ENCODE data around the gene ERVMER34-1.

The ERVMER34-1 gene

DNA sequence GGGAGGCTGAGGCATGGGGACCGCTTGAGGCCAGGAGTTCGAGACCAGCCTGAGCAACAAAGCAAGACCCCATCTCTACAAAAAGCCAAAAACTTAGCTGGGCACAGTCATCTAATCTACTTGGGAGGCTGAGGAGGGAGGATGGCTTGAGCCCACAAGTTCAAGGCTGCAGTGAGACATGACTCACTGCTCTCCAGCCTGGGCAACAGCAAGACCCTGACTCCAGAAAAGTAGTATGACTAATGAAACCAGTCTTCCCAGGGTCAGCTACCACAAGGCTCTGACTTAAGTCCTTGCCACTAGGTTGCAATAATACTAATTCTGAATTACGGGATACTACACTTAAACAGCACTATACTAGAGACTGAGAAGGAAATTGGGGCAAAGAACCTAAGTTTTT lies 33.1 kb downstream of the ERVMER34-1 start:
- no peak for DNase-seq

DNA sequence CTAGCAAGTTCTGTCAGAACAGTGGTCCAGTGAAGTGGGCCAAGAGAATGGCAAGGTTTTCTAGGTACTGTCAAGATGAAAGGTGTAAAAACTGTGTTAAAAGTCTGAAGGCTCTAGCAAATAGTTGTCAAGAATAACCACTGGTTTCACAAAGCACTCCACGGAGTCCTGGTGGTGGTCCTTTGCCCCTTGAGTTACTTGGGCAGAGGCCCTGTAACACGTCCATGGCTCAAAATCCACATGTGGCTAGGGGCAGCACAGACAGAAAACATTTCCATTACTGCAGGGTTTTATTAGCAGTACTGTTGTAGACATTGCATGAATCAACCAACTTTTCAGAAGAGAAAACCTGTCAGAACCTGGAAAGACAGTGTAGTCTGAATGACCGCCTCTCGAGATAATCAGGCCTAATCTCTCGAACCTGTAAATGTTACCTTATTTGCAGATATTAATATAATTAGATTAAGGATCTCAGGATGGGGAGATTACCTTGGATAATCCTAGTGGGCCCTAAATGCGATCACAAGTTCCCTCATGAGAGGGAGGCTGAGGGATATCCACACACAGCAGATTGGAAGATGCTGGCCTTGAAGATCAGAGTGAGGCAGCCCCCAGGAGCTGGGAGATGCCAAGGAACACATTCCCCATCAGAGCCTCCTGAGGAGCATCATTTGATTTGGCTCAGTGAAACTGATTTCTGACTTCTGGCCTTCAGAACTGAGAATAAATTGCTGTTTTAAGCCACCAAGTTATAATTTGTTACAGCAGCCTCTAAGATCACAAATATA lies 34.7 kb downstream of the ERVMER34-1 start:
- DNase-seq = no peak

DNA sequence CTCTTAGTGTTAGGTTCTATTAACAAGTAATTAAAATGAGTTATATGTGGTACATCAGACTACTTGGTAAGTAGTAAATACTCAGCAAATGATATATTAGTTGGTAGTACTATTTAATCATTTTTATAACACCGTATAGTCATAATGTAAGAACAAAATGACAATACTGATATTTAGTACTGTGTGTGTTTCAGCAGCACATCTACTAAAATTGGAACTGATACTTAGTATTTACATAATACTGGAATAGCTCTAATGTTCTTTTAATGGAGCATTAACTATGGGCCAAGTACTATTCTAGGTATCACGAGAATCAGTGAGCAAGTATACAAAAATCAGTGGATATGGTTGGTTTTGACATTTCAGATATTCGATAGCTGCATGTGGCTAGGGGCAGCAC lies 35.3 kb downstream of the ERVMER34-1 start:
- DNase-seq = no peak

- DNase-seq = no peak
Observed at GRCh38 chr4:52715255-52715897, 35.8 kb downstream of the ERVMER34-1 start.

DNA sequence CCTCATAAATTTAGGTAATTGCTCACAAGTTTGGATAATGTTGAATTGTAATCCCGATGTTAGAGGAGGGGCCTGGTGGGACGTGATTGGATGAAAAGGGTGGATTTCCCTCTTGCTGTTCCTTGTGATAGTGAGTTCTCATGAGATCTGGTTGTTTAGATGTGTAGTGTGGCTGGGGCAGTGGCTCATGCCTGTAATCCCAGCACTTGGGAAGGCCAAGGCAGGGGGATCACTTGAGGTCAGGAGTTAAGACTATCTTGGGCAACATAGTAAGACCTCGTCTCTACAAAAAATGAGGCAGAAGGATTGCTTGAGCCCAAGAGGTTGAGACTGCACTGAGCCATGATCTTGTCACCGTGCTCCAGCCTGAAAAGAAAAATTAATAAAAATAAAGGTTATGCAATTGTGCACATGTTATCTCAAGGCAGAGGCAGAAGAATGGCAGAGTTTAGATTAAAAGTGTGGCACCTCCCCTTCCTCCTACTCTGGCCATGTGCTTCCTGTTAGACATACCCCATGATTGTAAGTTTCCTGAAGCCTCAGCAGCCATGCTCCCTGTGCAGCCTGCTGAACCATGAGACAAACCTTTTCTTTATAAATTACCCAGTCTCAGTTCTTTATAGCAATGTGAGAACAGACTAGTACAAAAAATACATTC lies 36.5 kb downstream of the ERVMER34-1 start:
- DNase-seq = no peak

DNA sequence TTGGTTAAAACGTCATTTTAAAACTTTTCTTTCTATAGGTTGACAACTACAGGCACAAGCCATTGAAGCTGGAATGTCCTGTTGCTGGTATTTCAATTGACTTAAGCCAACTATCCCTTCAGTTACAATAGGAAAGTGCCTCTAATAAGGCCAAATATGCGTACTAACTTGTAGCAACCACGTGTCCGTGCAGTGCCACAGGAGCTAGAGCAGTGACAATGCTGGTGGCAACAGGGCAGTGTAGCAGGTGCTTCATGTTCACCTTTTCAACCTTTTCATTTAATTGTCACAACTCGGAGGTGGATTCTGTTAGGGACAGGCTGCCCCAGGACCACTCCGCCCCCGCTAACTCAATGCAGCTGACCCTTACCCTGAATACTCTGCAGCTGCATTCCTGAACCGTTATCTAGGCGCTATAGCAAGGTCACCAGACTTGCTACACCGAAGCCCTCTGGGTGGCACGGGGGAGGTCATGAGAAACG lies 37.7 kb downstream of the ERVMER34-1 start:
- no peak for DNase-seq

DNA sequence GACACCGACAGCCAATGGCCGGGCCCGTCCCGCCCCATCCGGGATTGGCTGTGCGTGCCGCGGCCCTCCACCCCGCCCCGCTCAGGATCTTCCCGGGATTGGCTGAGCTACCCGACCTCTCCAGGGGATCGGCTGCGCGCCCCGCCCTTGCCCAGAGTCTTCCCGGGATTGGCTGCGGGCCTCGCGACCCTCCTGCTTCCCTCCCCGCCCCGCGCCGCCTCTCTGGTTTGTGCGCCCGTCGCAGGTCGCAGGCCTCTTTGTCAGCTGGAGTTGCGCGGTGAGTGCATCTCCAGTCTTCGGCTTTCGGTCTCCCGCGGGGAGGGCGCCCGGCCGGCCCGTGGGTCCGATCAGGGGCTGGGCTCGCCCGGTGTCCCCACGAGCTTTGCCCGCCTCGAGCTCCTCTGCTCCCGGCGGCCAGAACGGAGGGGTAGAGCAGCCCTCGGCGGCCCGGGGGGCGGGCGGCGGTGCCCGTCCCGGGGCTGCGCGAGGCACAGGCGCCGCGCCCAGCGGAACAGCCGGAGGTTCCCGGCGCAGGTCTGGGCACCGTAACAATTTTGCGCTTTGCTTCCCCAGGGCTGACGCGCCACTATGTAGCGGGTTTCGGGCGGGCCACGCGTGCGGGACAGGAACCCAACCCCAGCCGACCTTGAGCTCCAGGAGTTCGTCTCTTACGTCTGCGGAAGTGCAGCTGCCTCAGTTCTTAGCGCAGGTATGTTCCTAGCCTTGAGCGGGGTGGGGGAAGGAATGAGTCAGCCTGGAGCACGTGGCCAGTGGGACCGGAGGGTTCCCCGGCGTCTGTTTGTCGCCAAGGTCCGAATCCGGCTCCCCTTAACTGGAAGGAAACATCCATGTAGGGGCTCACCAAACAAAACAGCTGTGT lies 38.7 kb downstream of the ERVMER34-1 start:
- DNase-seq = peak; percentile 95

- DNase-seq = no peak
Observed at GRCh38 chr4:52711834-52712250, 39.4 kb downstream of the ERVMER34-1 start.

GRCh38 chr4:52711272-52711671 lies 40.0 kb downstream of the ERVMER34-1 start:
- DNase-seq = no peak

DNA sequence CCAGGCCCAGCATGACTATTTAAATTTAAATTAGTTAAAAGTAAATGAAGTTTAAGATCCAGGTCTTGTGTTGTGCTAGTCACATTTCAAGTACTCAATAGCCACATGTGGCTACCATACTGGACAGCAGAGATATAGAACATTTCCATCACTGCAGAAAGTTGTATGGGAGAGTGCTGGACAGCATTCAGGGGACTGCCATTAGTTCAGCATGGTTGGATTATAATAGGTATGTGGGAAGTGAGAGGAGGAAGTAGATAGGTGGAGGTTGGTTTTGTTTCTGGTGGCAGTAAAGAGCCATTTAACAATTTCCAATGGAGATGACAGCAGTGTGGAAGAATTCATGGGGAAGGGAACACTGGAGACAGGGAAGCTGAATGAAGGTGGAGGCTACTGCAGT lies 42.1 kb downstream of the ERVMER34-1 start:
- DNase-seq = no peak

- DNase-seq = no peak
Observed at GRCh38 chr4:52704661-52705060, 46.6 kb downstream of the ERVMER34-1 start.

DNA sequence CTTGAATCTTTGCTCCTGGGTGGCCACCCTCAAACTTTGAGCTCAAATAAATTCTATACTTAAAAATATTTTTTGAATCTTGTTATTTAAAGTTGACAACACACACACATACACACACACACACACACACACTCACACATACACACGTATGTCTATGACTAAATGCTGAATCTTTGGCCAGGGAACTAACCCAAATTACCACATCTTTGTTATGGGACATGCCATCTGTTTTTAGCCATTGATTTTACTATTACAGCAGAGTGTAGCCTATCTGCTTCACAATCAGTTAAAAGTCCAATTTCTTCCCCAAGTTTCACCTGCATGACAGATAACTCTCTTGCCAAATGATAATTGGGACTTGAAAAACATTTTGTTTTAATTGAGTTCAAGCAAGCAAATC lies 47.1 kb downstream of the ERVMER34-1 start:
- DNase-seq = no peak

- no peak for DNase-seq
Observed at GRCh38 chr4:52701207-52701606, 50.0 kb downstream of the ERVMER34-1 start.

- DNase-seq = no peak
Observed at GRCh38 chr4:52694936-52695335, 56.3 kb downstream of the ERVMER34-1 start.

DNA sequence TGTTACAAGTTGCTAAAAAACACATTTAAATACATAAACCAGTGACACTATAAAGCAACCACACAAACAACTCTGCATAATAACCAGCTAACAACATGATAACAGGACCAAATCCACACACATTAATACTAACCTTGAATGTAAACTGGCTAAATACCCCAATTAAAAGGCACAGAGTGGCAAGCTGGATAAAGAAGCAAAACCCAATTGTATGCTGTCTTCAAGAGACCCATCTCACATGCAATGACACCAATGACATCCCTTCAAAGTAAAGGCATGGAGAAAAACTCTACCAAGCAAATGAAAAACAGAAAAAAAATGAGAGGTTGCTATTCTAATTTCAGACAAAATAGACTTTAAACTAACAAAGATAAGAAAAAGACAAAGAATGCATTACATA lies 57.7 kb downstream of the ERVMER34-1 start:
- DNase-seq = no peak
